Loucy (cell line): ENCODE measurements around the gene PTPRN2.

ENCODE experiments used
- H2AFZ ChIP-seq: fragments of 200-600 bp; sonication (generic); 2 replicates; pipeline ENCODE4 v1.6.0; 2016; ENCODE audit warnings: antibody characterized with exemption, mild to moderate bottlenecking, low read length, moderate library complexity
- H3F3A ChIP-seq: fragments of 200-600 bp; 2 replicates; pipeline ENCODE4 v1.6.0; 2016; ENCODE audit warnings: antibody characterized with exemption, low read depth, mild to moderate bottlenecking
- H3K27me3 ChIP-seq: fragments of 200-600 bp; sonication (generic); 2 replicates; pipeline ENCODE4 v1.6.1; 2014; ENCODE audit warnings: low read length, mild to moderate bottlenecking; ENCODE audit not compliant: insufficient read depth, poor library complexity, severe bottlenecking
- H3K36me3 ChIP-seq: fragments of 200-600 bp; sonication (generic); 2 replicates; pipeline ENCODE4 v1.6.1; 2016; ENCODE audit warnings: low read length; ENCODE audit not compliant: insufficient read depth
- H3K4me1 ChIP-seq: fragments of 200-600 bp; sonication (generic); 2 replicates; pipeline ENCODE4 v1.5.1; 2014; ENCODE audit warnings: low read length, mild to moderate bottlenecking; ENCODE audit not compliant: insufficient read depth, poor library complexity, severe bottlenecking
- H3K4me2 ChIP-seq: fragments of 200-600 bp; sonication (generic); 2 replicates; pipeline ENCODE4 v1.6.0; 2014; ENCODE audit warnings: antibody characterized with exemption, low read length, low read depth, mild to moderate bottlenecking; ENCODE audit not compliant: poor library complexity, severe bottlenecking
- H3K4me3 ChIP-seq: fragments of 200-600 bp; sonication (generic); 2 replicates; pipeline ENCODE4 v1.5.1; 2014; ENCODE audit warnings: low read length, mild to moderate bottlenecking, mixed read lengths; ENCODE audit not compliant: poor library complexity, severe bottlenecking
- H3K79me2 ChIP-seq: fragments of 200-600 bp; sonication (generic); 2 replicates; pipeline ENCODE4 v1.6.1; 2014; ENCODE audit warnings: low read length; ENCODE audit not compliant: insufficient read depth
- H3K9ac ChIP-seq: fragments of 200-600 bp; sonication (generic); 2 replicates; pipeline ENCODE4 v1.6.0; 2014; ENCODE audit warnings: mild to moderate bottlenecking, low read depth, low read length, moderate library complexity; ENCODE audit not compliant: poor library complexity, severe bottlenecking
- H3K9me2 ChIP-seq: fragments of 200-600 bp; sonication (generic); replicated peaks from 2 replicates; pipeline ENCODE4 v1.6.1; 2016; ENCODE audit warnings: low read depth, low read length, mixed read lengths
- H3K9me3 ChIP-seq: fragments of 200-600 bp; sonication (generic); 2 replicates; pipeline ENCODE4 v1.6.1; 2014; ENCODE audit warnings: mild to moderate bottlenecking, antibody characterized with exemption, low read length, low read depth; ENCODE audit not compliant: insufficient read depth
- H4K20me1 ChIP-seq: fragments of 200-600 bp; sonication (generic); 2 replicates; pipeline ENCODE4 v1.6.0; 2014; ENCODE audit warnings: antibody characterized with exemption, low read length, mild to moderate bottlenecking; ENCODE audit not compliant: insufficient read depth, poor library complexity, severe bottlenecking
- CTCF ChIP-seq: fragments of 200-600 bp; sonication (generic); conservative IDR thresholded peaks from 2 replicates; pipeline ENCODE4 v1.5.1; 2014; ENCODE audit warnings: mild to moderate bottlenecking, antibody characterized with exemption, low read length
- EZH2phosphoT487 ChIP-seq: fragments of 200-600 bp; IDR thresholded peaks from 2 replicates; pipeline ENCODE4 v1.6.1; 2018; ENCODE audit warnings: antibody characterized with exemption, mild to moderate bottlenecking, moderate library complexity, borderline replicate concordance

PTPRN2 gene

GRCh38 chr7:158120716-158121115 lies 466.9 kb downstream of the PTPRN2 start:
- no peak overlapping the region for H3K4me3 ChIP-seq
- no peak overlapping the region for H3K4me2 ChIP-seq
- no peaks in the 10 kb centered on the region for H4K20me1 ChIP-seq
- no peaks in the 10 kb centered on the region for H3F3A ChIP-seq
- no peaks in the 10 kb centered on the region for H3K36me3 ChIP-seq
- H3K9me2 ChIP-seq = no peaks in the 10 kb centered on the region
- peaks cover 43% of the 10 kb centered on the region for H3K9me3 ChIP-seq
- H3K79me2 ChIP-seq = no peaks in the 10 kb centered on the region
- no peaks in the 10 kb centered on the region for H3K4me1 ChIP-seq
- H2AFZ ChIP-seq = no peak overlapping the region
- no peak overlapping the region for H3K9ac ChIP-seq
- no peak for TF ChIP-seq CTCF
- no peak for TF ChIP-seq EZH2phosphoT487
- H3K27me3 ChIP-seq = no peaks in the 10 kb centered on the region

GRCh38 chr7:158120316-158120715 lies 467.3 kb downstream of the PTPRN2 start:
- Histone ChIP-seq H3F3A (no peaks in the 10 kb centered on the region), H3K9me2 (no peaks in the 10 kb centered on the region), H3K27me3 (no peaks in the 10 kb centered on the region), H2AFZ (no peak overlapping the region), H3K4me3 (no peak overlapping the region), H3K4me1 (no peaks in the 10 kb centered on the region), H3K9me3 (peaks cover 39% of the 10 kb centered on the region), H3K9ac (no peak overlapping the region), H3K4me2 (no peak overlapping the region), H3K79me2 (no peaks in the 10 kb centered on the region), H3K36me3 (no peaks in the 10 kb centered on the region), H4K20me1 (no peaks in the 10 kb centered on the region)
- TF ChIP-seq EZH2phosphoT487 = no peak
- TF ChIP-seq CTCF = no peak

- Histone ChIP-seq H3K9ac (no peak overlapping the region), H3K36me3 (no peaks in the 10 kb centered on the region), H2AFZ (no peak overlapping the region), H3K9me2 (no peaks in the 10 kb centered on the region), H3K27me3 (no peaks in the 10 kb centered on the region), H3K79me2 (no peaks in the 10 kb centered on the region), H3F3A (no peaks in the 10 kb centered on the region), H3K9me3 (peaks cover 40% of the 10 kb centered on the region), H3K4me3 (no peak overlapping the region), H4K20me1 (no peaks in the 10 kb centered on the region), H3K4me2 (no peak overlapping the region), H3K4me1 (no peaks in the 10 kb centered on the region)
- TF ChIP-seq CTCF = no peak
- no peak for TF ChIP-seq EZH2phosphoT487
Observed at GRCh38 chr7:158117341-158118222, 470.0 kb downstream of the PTPRN2 start.
